Upper lobe of right lung (tissue), 1 donor: ENCODE results near the gene MCM9. TPM values are rescaled to one million over a fixed set of nuclear protein-coding genes. Genes with fewer than 3 reads are reported as not detected.

Experiments
- ATAC-seq: fragments of 200-7000 bp; cut with Tn5 transposase; one replicate; pipeline ENCODE4 v1.9.1; 2020; ENCODE audit warnings: mild to moderate bottlenecking, moderate library complexity
- DNase-seq: peaks from one replicate; pipeline ENCODE4 v3.0.0-alpha.2; 2020
- H3K27ac ChIP-seq: fragments of 200-600 bp; one replicate; pipeline ENCODE4 v1.8.0; 2022
- H3K27me3 ChIP-seq: fragments of 200-600 bp; one replicate; pipeline ENCODE4 v1.8.0; 2022; ENCODE audit warnings: mild to moderate bottlenecking
- H3K36me3 ChIP-seq: fragments of 200-600 bp; one replicate; pipeline ENCODE4 v1.8.0; 2022
- H3K4me1 ChIP-seq: fragments of 200-600 bp; one replicate; pipeline ENCODE4 v1.8.0; 2022
- H3K4me3 ChIP-seq: fragments of 200-600 bp; one replicate; pipeline ENCODE4 v1.8.0; 2022; ENCODE audit warnings: mild to moderate bottlenecking
- H3K9me3 ChIP-seq: fragments of 200-600 bp; one replicate; pipeline ENCODE4 v1.8.0; 2022
- CTCF ChIP-seq: fragments of 200-600 bp; IDR thresholded peaks from one replicate; pipeline ENCODE4 v1.8.0; 2022; ENCODE audit warnings: antibody characterized with exemption
- intact Hi-C: fragments of 100-400 bp; cut with DNase I; formaldehyde crosslinking; loops from one replicate; pipeline ENCODE4 v1.11.0; 2022
- total RNA-seq: library from RNA; stranded (reverse); fragmentation: NEBNext Ultra II Directional; extraction: Animal tissue kit (Norgen Biotek cat#: 25700); gene quantifications from one replicate; pipeline ENCODE4 v1.2.1, GENCODE V29; 2021
- donor health status: DM: no; HTN: yes; CAD: no; lungs with severe emphysema.

MCM9 gene
- total RNA-seq, 1 donor from 2014 or later, result 19.5 TPM

GRCh38 chr6:118917546-118918328, 17.2 kb downstream of the MCM9 start:
- no peak overlapping the region for H3K27ac ChIP-seq
- intact Hi-C loops, result no loop called here
- no peaks in the 10 kb centered on the region for H3K4me1 ChIP-seq
- H3K4me3 ChIP-seq, result no peak overlapping the region
- TF ChIP-seq CTCF, result no peak
- H3K9me3 ChIP-seq, result no peaks in the 10 kb centered on the region
- DNase-seq (no peak), ATAC-seq (no peak)
- H3K27me3 ChIP-seq, result no peaks in the 10 kb centered on the region
- H3K36me3 ChIP-seq, result peaks cover 82% of the 10 kb centered on the region

DNA sequence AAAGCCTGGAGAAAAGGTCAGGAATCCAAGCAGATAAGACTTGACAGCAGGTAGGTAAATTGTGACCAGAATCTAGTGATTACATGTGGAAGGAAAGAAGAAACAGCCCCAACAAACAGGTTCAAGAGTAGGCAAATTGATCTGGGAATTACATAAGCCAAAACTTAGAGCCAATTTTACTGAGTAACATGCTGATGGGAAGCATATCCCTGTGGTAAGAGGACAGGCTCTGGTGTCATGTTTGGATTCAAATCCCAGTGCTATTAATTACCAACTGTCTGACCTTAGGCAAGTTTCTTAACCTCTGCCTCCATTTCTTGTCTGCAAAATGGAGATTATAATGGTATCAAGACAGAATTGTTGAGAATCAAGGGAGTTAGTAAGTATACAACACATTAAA, 20.4 kb downstream of the MCM9 start:
- no peak for DNase-seq
- no peaks in the 10 kb centered on the region for H3K9me3 ChIP-seq
- H3K27me3 ChIP-seq, result no peaks in the 10 kb centered on the region
- ATAC-seq, result no peak
- TF ChIP-seq CTCF, result no peak
- H3K4me1 ChIP-seq, result no peaks in the 10 kb centered on the region
- H3K4me3 ChIP-seq, result no peak overlapping the region
- no peak overlapping the region for H3K27ac ChIP-seq
- intact Hi-C loops, result no loop called here
- peaks cover 78% of the 10 kb centered on the region for H3K36me3 ChIP-seq

DNA sequence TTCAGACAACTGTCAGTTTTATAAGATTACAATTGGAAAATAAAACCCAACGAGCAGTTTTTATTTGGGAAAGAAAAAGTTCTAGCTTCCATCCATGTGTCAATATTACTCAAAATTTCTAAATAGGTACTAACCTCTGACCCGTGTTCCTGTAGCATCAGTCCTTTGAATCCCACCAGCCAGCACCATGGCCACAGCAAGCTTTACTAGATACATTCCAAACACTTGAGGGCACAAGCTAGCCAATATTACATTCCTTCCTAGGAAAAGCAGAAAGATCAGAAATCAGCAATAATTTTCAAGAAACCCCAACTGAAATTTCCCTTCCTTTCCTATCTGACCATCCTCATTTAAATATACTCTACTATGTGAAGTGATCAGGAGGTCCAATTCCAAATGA, 21.8 kb downstream of the MCM9 start:
- no peaks in the 10 kb centered on the region for H3K27me3 ChIP-seq
- peaks cover 81% of the 10 kb centered on the region for H3K36me3 ChIP-seq

GRCh38 chr6:118912646-118913045, 22.3 kb downstream of the MCM9 start:
- peaks cover 84% of the 10 kb centered on the region for H3K36me3 ChIP-seq
- no peaks in the 10 kb centered on the region for H3K4me1 ChIP-seq
- no peak overlapping the region for H3K27ac ChIP-seq
- H3K4me3 ChIP-seq, result no peak overlapping the region
- intact Hi-C loops, result no loop called here
- no peaks in the 10 kb centered on the region for H3K27me3 ChIP-seq
- ATAC-seq (no peak), DNase-seq (no peak)
- no peaks in the 10 kb centered on the region for H3K9me3 ChIP-seq
- TF ChIP-seq CTCF, result no peak

More for the DNA sequence above, 21.8 kb downstream of the MCM9 start:
- Histone ChIP-seq H3K27ac (no peak overlapping the region), H3K4me1 (no peaks in the 10 kb centered on the region), H3K4me3 (no peak overlapping the region), H3K9me3 (no peaks in the 10 kb centered on the region)
- intact Hi-C loops, result no loop called here
- ATAC-seq (no peak), DNase-seq (no peak)
- TF ChIP-seq CTCF, result no peak

- no peak overlapping the region for H3K27ac ChIP-seq
- H3K4me1 ChIP-seq, result no peaks in the 10 kb centered on the region
- DNase-seq (no peak), ATAC-seq (no peak)
- no peaks in the 10 kb centered on the region for H3K27me3 ChIP-seq
- intact Hi-C loops, result no loop called here
- no peaks in the 10 kb centered on the region for H3K9me3 ChIP-seq
- no peak for TF ChIP-seq CTCF
- H3K36me3 ChIP-seq, result peaks cover 94% of the 10 kb centered on the region
- no peak overlapping the region for H3K4me3 ChIP-seq
These were observed 26.5 kb downstream of the MCM9 start for GRCh38 chr6:118908441-118908840.
